D341Med (cell line): Measurements from ENCODE around the gene ADGRA1.

ENCODE experiments used
- DNase-seq: peaks from one replicate; pipeline ENCODE4 v3.0.0; 2012; ENCODE audit warnings: low spot score

Gene ADGRA1

GRCh38 chr10:133094866-133095265 lies 7.1 kb downstream of the ADGRA1 start:
- DNase-seq, result no peak

- DNase-seq, result no peak
These were observed 7.9 kb downstream of the ADGRA1 start for GRCh38 chr10:133095586-133095985.

GRCh38 chr10:133096616-133097269 lies 9.0 kb downstream of the ADGRA1 start:
- DNase-seq, result no peak

GRCh38 chr10:133097418-133097817 lies 9.7 kb downstream of the ADGRA1 start:
- no peak for DNase-seq

- no peak for DNase-seq
These were observed 10.2 kb downstream of the ADGRA1 start for GRCh38 chr10:133097961-133098360.

- DNase-seq, result no peak
These were observed 10.9 kb downstream of the ADGRA1 start for GRCh38 chr10:133098426-133099124.

GRCh38 chr10:133099571-133099970 lies 11.8 kb downstream of the ADGRA1 start:
- DNase-seq, result no peak

GRCh38 chr10:133100186-133100585 lies 12.5 kb downstream of the ADGRA1 start:
- no peak for DNase-seq

GRCh38 chr10:133100706-133101415 lies 13.1 kb downstream of the ADGRA1 start:
- no peak for DNase-seq

- no peak for DNase-seq
These were observed 13.7 kb downstream of the ADGRA1 start for GRCh38 chr10:133101416-133101810.

GRCh38 chr10:133102415-133103095 lies 14.8 kb downstream of the ADGRA1 start:
- DNase-seq, result no peak

GRCh38 chr10:133103311-133103910 lies 15.7 kb downstream of the ADGRA1 start:
- DNase-seq, result no peak

GRCh38 chr10:133104068-133104962 lies 16.6 kb downstream of the ADGRA1 start:
- no peak for DNase-seq

GRCh38 chr10:133104963-133105640 lies 17.4 kb downstream of the ADGRA1 start:
- DNase-seq, result no peak

GRCh38 chr10:133105686-133106390 lies 18.1 kb downstream of the ADGRA1 start:
- no peak for DNase-seq

GRCh38 chr10:133106516-133106915 lies 18.8 kb downstream of the ADGRA1 start:
- no peak for DNase-seq

- no peak for DNase-seq
These were observed 19.7 kb downstream of the ADGRA1 start for GRCh38 chr10:133107442-133107841.

- no peak for DNase-seq
These were observed 22.0 kb downstream of the ADGRA1 start for GRCh38 chr10:133109711-133110110.

- DNase-seq, result no peak
These were observed 22.4 kb downstream of the ADGRA1 start for GRCh38 chr10:133110133-133110532.
